Measurements from ENCODE around the gene ZNF808. TPM values are rescaled to one million over a fixed set of nuclear protein-coding genes. Genes with fewer than 3 reads are reported as not detected.
A peak's percentile ranks its signal among the peaks of the same experiment; 100 is the strongest.

ZNF808 gene
- total and polyA plus RNA-seq, 2 of the 4 experiments (the other 2 are of a cell fraction): 3.6 to 19.9 TPM

DNA sequence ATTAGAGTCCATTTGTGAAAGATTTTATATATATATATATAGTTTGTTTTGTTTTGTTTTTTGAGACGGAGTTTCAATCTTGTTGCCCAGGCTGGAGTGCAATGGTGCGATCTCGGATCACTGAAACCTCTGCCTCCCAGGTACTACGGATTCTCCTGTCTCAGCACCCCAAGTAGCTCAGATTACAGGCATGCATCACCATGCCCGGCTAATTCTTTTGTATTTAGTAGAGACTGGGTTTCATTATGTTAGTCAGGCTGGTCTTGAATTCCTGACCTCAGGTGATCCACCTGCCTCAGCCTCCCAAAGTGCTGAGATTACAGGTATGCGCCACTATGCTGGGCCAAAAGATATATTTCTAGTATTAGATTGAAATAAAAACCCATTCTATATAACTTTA is 38.7 kb downstream of the ZNF808 start:
- POLR2A ChIA-PET (ENCODE audit: unreplicated experiment): no interaction called here
- H3K36me3 ChIP-seq (ENCODE audit: control insufficient read depth, insufficient read depth, low read length): peaks cover 17% of the 10 kb centered on the region
- intact Hi-C loops (cut with micrococcal nuclease): no loop called here
- H3K27me3 ChIP-seq (ENCODE audit: control insufficient read depth, insufficient read depth, low read length): no peaks in the 10 kb centered on the region
- in situ Hi-C loops (cut with MboI; ENCODE audit: low sequenced_read_pairs): no loop called here
- H4K8ac ChIP-seq (ENCODE audit: low read depth in 2 of 2, low read length in 2 of 2): no peak overlapping the region
- no peaks in the 10 kb centered on the region for H3K9me1 ChIP-seq (ENCODE audit: insufficient read depth, low read length)
- TF ChIP-seq, protein P1, sequence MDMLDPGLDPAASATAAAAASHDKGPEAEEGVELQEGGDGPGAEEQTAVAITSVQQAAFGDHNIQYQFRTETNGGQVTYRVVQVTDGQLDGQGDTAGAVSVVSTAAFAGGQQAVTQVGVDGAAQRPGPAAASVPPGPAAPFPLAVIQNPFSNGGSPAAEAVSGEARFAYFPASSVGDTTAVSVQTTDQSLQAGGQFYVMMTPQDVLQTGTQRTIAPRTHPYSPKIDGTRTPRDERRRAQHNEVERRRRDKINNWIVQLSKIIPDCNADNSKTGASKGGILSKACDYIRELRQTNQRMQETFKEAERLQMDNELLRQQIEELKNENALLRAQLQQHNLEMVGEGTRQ (IDR thresholded peaks at IDR 0.05; ENCODE audit: low read depth, low read length): no peak
- TF ChIP-seq, protein P2, sequence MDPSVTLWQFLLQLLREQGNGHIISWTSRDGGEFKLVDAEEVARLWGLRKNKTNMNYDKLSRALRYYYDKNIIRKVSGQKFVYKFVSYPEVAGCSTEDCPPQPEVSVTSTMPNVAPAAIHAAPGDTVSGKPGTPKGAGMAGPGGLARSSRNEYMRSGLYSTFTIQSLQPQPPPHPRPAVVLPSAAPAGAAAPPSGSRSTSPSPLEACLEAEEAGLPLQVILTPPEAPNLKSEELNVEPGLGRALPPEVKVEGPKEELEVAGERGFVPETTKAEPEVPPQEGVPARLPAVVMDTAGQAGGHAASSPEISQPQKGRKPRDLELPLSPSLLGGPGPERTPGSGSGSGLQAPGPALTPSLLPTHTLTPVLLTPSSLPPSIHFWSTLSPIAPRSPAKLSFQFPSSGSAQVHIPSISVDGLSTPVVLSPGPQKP (IDR thresholded peaks at IDR 0.05; ENCODE audit: borderline replicate concordance, low read depth, low read length): no peak
- TF ChIP-seq MXI1 (IDR thresholded peaks at IDR 0.05; ENCODE audit: borderline replicate concordance, low read depth, low read length): no peak
- TF ChIP-seq CEBPB (IDR thresholded peaks at IDR 0.05; ENCODE audit: low read depth, low read length): no peak
- no peak for TF ChIP-seq RFX5 (IDR thresholded peaks at IDR 0.05; ENCODE audit: low read depth, low read length)
- TF ChIP-seq MAFK (IDR thresholded peaks at IDR 0.05; ENCODE audit: low read depth, low read length): no peak
- TF ChIP-seq SMC3 (IDR thresholded peaks at IDR 0.05; ENCODE audit: low read depth, low read length): no peak
- no peak for TF ChIP-seq RAD21 (IDR thresholded peaks at IDR 0.05; ENCODE audit: low read length)
- TF ChIP-seq, protein P3, sequence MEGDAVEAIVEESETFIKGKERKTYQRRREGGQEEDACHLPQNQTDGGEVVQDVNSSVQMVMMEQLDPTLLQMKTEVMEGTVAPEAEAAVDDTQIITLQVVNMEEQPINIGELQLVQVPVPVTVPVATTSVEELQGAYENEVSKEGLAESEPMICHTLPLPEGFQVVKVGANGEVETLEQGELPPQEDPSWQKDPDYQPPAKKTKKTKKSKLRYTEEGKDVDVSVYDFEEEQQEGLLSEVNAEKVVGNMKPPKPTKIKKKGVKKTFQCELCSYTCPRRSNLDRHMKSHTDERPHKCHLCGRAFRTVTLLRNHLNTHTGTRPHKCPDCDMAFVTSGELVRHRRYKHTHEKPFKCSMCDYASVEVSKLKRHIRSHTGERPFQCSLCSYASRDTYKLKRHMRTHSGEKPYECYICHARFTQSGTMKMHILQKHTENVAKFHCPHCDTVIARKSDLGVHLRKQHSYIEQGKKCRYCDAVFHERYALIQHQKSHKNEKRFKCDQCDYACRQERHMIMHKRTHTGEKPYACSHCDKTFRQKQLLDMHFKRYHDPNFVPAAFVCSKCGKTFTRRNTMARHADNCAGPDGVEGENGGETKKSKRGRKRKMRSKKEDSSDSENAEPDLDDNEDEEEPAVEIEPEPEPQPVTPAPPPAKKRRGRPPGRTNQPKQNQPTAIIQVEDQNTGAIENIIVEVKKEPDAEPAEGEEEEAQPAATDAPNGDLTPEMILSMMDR (conservative IDR thresholded peaks at IDR 0.05; ENCODE audit: low read depth, low read length): no peak
- no peak for TF ChIP-seq CHD1 (IDR thresholded peaks at IDR 0.05; ENCODE audit: low read depth, low read length)
- peaks cover 29% of the 10 kb centered on the region for H3K9me3 ChIP-seq (ENCODE audit: control insufficient read depth, insufficient read depth, low read length)
- DNase-seq (no peak), ATAC-seq (ENCODE audit: low read depth) (no peak)
- no peak overlapping the region for H3K18ac ChIP-seq (ENCODE audit: low read depth, low read length)
- H2AFZ ChIP-seq (replicated peaks; ENCODE audit: low read length, poor library complexity): no peak overlapping the region
- H3K4me3 ChIP-seq (ENCODE audit: insufficient read depth, low read depth, low read length): no peak overlapping the region
- H2AK5ac ChIP-seq (ENCODE audit: low read depth, low read length): peak overlapping the region; percentile 52; the same call in 1 of the 2 replicates
- H3K79me1 ChIP-seq (ENCODE audit: low read depth in 1 of 2, low read length in 2 of 2): peaks cover 11 to 13% of the 10 kb centered on the region in 2 experiments; a peak in 3 of 4 replicates
- no peak overlapping the region for H3K56ac ChIP-seq (ENCODE audit: extremely low read depth, insufficient read depth, low read length)
- H4K20me1 ChIP-seq (ENCODE audit: insufficient read depth, low read length): no peaks in the 10 kb centered on the region
- WGBS, 2 experiments (ENCODE audit: extremely low coverage in 2 of 2, insufficient read length in 1 of 2): no CpG with 5 or more reads among the region's 6 CpGs
- no peaks in the 10 kb centered on the region for H3K4me1 ChIP-seq (ENCODE audit: control insufficient read depth, insufficient read depth, low read length)
- H4K91ac ChIP-seq (ENCODE audit: insufficient read depth, low read depth, low read length): no peak overlapping the region
- CTCF ChIA-PET: interaction anchor here (0.6 kb wide), 1 partner anchor 11 kb away, joined by 3 read pairs; no protein-coding TSS in a partner anchor
- H2BK5ac ChIP-seq (ENCODE audit: low read depth, low read length, poor library complexity, severe bottlenecking): no peak overlapping the region
- no peak overlapping the region for H2AK9ac ChIP-seq (replicated peaks; ENCODE audit: low read depth, low read length, poor library complexity)
- no peak overlapping the region for H3K4ac ChIP-seq (ENCODE audit: low read depth, low read length)
- H4K5ac ChIP-seq (ENCODE audit: low read depth, low read length): no peak overlapping the region
- no peak overlapping the region for H3K9ac ChIP-seq (ENCODE audit: low read depth, low read length)
- no peak overlapping the region for H2BK120ac ChIP-seq (ENCODE audit: low read depth, low read length)
- H3K4me2 ChIP-seq (ENCODE audit: low read depth, low read length): no peak overlapping the region
- no peak overlapping the region for H3K14ac ChIP-seq (replicated peaks; ENCODE audit: low read depth, low read length)
- BruUV-seq (replicated peaks): no TSS peak
- no peak overlapping the region for H2BK15ac ChIP-seq (ENCODE audit: low read depth, low read length)
- H3K27ac ChIP-seq (ENCODE audit: insufficient read depth, low read length): no peak overlapping the region
- H3K23ac ChIP-seq (ENCODE audit: low read depth, low read length): no peak overlapping the region
- no peak overlapping the region for H2BK20ac ChIP-seq (ENCODE audit: low read depth, low read length)
- dilution Hi-C loops (cut with HindIII; ENCODE audit: low sequenced_read_pairs, unreplicated experiment): no loop called here

Measured in IMR-90 (cell line).